WERI-Rb-1 (cell line): ENCODE data around the gene PSMB9.

ENCODE experiments used
- DNase-seq: peaks from one replicate; pipeline ENCODE4 v3.0.0-alpha.2; 2020
- H3K27ac ChIP-seq: fragments of 250-450 bp; sonication (Bioruptor Pico); 2 replicates; pipeline ENCODE4 v1.5.1; 2020; ENCODE audit warnings: mild to moderate bottlenecking, moderate library complexity
- H3K27me3 ChIP-seq: fragments of 250-450 bp; sonication (Bioruptor Pico); 2 replicates; pipeline ENCODE4 v1.5.1; 2021; ENCODE audit warnings: mild to moderate bottlenecking, low read depth, moderate library complexity; ENCODE audit not compliant: insufficient read depth, severe bottlenecking
- H3K36me3 ChIP-seq: fragments of 250-450 bp; sonication (Bioruptor Pico); 2 replicates; pipeline ENCODE4 v1.5.1; 2020; ENCODE audit warnings: mild to moderate bottlenecking, moderate library complexity
- H3K4me3 ChIP-seq: 2 replicates; pipeline ENCODE4 v1.5.1; 2011; ENCODE audit warnings: low read depth, mild to moderate bottlenecking, control low read depth, low read length
- H3K9me3 ChIP-seq: fragments of 250-450 bp; sonication (Bioruptor Pico); 2 replicates; pipeline ENCODE4 v1.5.1; 2021; ENCODE audit warnings: mild to moderate bottlenecking, moderate library complexity; ENCODE audit not compliant: severe bottlenecking
- CTCF ChIP-seq: IDR thresholded peaks from 2 replicates; pipeline ENCODE4 v1.5.1; 2011; ENCODE audit warnings: low read depth, mild to moderate bottlenecking, control low read depth, inconsistent platforms, low read length

Gene PSMB9

GRCh38 chr6:32845384-32845884, 8.6 kb upstream of the PSMB9 start:
- no peak overlapping the region for H3K27ac ChIP-seq
- no peak for DNase-seq
- H3K9me3 ChIP-seq: no peaks in the 10 kb centered on the region
- no peak for TF ChIP-seq CTCF
- H3K4me3 ChIP-seq: no peak overlapping the region
- H3K27me3 ChIP-seq: no peaks in the 10 kb centered on the region
- no peaks in the 10 kb centered on the region for H3K36me3 ChIP-seq

- no peaks in the 10 kb centered on the region for H3K9me3 ChIP-seq
- TF ChIP-seq CTCF: no peak
- DNase-seq: no peak
- no peak overlapping the region for H3K4me3 ChIP-seq
- H3K27ac ChIP-seq: no peak overlapping the region
- peaks cover 3% of the 10 kb centered on the region for H3K27me3 ChIP-seq
- no peaks in the 10 kb centered on the region for H3K36me3 ChIP-seq
Observed at GRCh38 chr6:32847004-32847403, 7.0 kb upstream of the PSMB9 start.

GRCh38 chr6:32847795-32848194, 6.2 kb upstream of the PSMB9 start:
- Histone ChIP-seq H3K27me3 (peaks cover 11% of the 10 kb centered on the region), H3K27ac (no peak overlapping the region), H3K36me3 (no peaks in the 10 kb centered on the region), H3K4me3 (no peak overlapping the region), H3K9me3 (no peaks in the 10 kb centered on the region)
- DNase-seq: no peak
- no peak for TF ChIP-seq CTCF

GRCh38 chr6:32849126-32849525, 4.9 kb upstream of the PSMB9 start:
- no peak for TF ChIP-seq CTCF
- H3K27ac ChIP-seq: no peak overlapping the region
- no peaks in the 10 kb centered on the region for H3K9me3 ChIP-seq
- DNase-seq: no peak
- H3K27me3 ChIP-seq: peaks cover 16% of the 10 kb centered on the region
- no peak overlapping the region for H3K4me3 ChIP-seq
- no peaks in the 10 kb centered on the region for H3K36me3 ChIP-seq

- DNase-seq: no peak
- no peaks in the 10 kb centered on the region for H3K36me3 ChIP-seq
- H3K27me3 ChIP-seq: peaks cover 35% of the 10 kb centered on the region
- no peak overlapping the region for H3K4me3 ChIP-seq
- no peaks in the 10 kb centered on the region for H3K9me3 ChIP-seq
- TF ChIP-seq CTCF: no peak
- no peak overlapping the region for H3K27ac ChIP-seq
Observed at GRCh38 chr6:32851025-32851424, 3.0 kb upstream of the PSMB9 start.
